Measurements from ENCODE around the gene SNAPC4. TPM values are rescaled to one million over a fixed set of nuclear protein-coding genes. Genes with fewer than 3 reads are reported as not detected.
A peak's percentile ranks its signal among the peaks of the same experiment; 100 is the strongest.

Gene SNAPC4
- total and polyA plus RNA-seq, 4 donors = 6.8 to 12.4 (median 9.8) TPM

DNA sequence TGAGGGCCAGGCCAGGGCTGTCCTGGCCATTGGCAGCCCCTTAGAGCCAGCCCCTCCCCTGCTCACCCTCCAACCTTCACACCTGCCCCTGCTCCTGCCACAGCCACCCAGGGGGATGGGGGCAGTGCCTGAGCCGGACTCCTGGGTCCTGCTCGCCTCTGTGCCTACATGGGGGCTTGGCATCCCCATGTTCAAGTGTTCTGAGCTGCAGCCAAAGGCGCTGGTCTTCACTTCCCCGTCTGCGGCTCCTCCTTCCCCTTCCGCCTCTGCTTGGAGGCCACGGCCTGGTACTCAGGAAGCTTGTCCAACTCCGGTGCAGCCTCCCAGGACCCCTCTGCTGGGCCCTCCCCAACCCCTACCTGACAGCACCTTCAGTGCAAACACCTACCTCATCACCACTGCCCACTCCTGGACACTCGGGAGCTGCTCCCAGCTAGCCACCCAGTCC lies 34.2 kb downstream of the SNAPC4 start:
- Histone ChIP-seq H3K27ac (ENCODE audit: low read depth in 1 of 2, low read length in 1 of 2) (no peak overlapping the region), H3K9me3 (ENCODE audit: control insufficient read depth in 4 of 4, insufficient read depth in 3 of 4, low read length in 3 of 4) (no peaks in the 10 kb centered on the region), H3K4me1 (ENCODE audit: control insufficient read depth in 5 of 5, insufficient read depth in 5 of 5, low read length in 5 of 5) (peaks cover 0 to 18% (median 5%) of the 10 kb centered on the region in 5 donors), H3K9ac (ENCODE audit: insufficient read depth in 1 of 2, low read length in 2 of 2) (no peak overlapping the region), H3K36me3 (ENCODE audit: control insufficient read depth in 4 of 4, insufficient read depth in 4 of 4, low read length in 4 of 4) (peaks cover 0 to 4% (median 0%) of the 10 kb centered on the region in 4 donors), H3K27me3 (ENCODE audit: control insufficient read depth in 3 of 3, insufficient read depth in 3 of 3, low read length in 2 of 3) (no peaks in the 10 kb centered on the region), H3K4me3 (no peak overlapping the region)
- ATAC-seq (ENCODE audit: insufficient read depth, low FRiP score) (no peak), DNase-seq (no peak)
- 36 to 55% methylated on average over 8 to 9 of the region's 9 CpGs for WGBS, 2 donors
- TF ChIP-seq, protein P1, sequence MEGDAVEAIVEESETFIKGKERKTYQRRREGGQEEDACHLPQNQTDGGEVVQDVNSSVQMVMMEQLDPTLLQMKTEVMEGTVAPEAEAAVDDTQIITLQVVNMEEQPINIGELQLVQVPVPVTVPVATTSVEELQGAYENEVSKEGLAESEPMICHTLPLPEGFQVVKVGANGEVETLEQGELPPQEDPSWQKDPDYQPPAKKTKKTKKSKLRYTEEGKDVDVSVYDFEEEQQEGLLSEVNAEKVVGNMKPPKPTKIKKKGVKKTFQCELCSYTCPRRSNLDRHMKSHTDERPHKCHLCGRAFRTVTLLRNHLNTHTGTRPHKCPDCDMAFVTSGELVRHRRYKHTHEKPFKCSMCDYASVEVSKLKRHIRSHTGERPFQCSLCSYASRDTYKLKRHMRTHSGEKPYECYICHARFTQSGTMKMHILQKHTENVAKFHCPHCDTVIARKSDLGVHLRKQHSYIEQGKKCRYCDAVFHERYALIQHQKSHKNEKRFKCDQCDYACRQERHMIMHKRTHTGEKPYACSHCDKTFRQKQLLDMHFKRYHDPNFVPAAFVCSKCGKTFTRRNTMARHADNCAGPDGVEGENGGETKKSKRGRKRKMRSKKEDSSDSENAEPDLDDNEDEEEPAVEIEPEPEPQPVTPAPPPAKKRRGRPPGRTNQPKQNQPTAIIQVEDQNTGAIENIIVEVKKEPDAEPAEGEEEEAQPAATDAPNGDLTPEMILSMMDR (IDR thresholded peaks at IDR 0.05; ENCODE audit: control extremely low read depth, extremely low read depth) = no peak

- H3K9me3 ChIP-seq (ENCODE audit: control insufficient read depth in 4 of 4, insufficient read depth in 3 of 4, low read length in 3 of 4) = no peaks in the 10 kb centered on the region
- H3K4me1 ChIP-seq (ENCODE audit: control insufficient read depth in 5 of 5, insufficient read depth in 5 of 5, low read length in 5 of 5) = peaks cover 0 to 22% (median 11%) of the 10 kb centered on the region in 5 donors
- TF ChIP-seq, protein P1 (IDR thresholded peaks at IDR 0.05; ENCODE audit: control extremely low read depth, extremely low read depth) = no peak
- peaks cover 0 to 4% (median 0%) of the 10 kb centered on the region in 4 donors for H3K36me3 ChIP-seq (ENCODE audit: control insufficient read depth in 4 of 4, insufficient read depth in 4 of 4, low read length in 4 of 4)
- peak in 1 of 3 donors; percentile 32 for DNase-seq
- 76 to 79% methylated on average over 31 of the region's 31 CpGs for WGBS, 2 donors
- no peak overlapping the region for H3K9ac ChIP-seq (ENCODE audit: insufficient read depth in 1 of 2, low read length in 2 of 2)
- no peak for ATAC-seq (ENCODE audit: insufficient read depth, low FRiP score)
- H3K27ac ChIP-seq (ENCODE audit: low read depth in 1 of 2, low read length in 1 of 2) = no peak overlapping the region
- no peaks in the 10 kb centered on the region for H3K27me3 ChIP-seq (ENCODE audit: control insufficient read depth in 3 of 3, insufficient read depth in 3 of 3, low read length in 2 of 3)
- no peak overlapping the region for H3K4me3 ChIP-seq
These were observed 34.8 kb downstream of the SNAPC4 start for GRCh38 chr9:136364942-136365774.

- ATAC-seq (ENCODE audit: insufficient read depth, low FRiP score) (no peak), DNase-seq (no peak)
- Histone ChIP-seq H3K4me1 (ENCODE audit: control insufficient read depth in 5 of 5, insufficient read depth in 5 of 5, low read length in 5 of 5) (peaks cover 0 to 22% (median 11%) of the 10 kb centered on the region in 5 donors), H3K4me3 (no peak overlapping the region), H3K36me3 (ENCODE audit: control insufficient read depth in 4 of 4, insufficient read depth in 4 of 4, low read length in 4 of 4) (peaks cover 0 to 4% (median under 1%) of the 10 kb centered on the region in 4 donors), H3K9me3 (ENCODE audit: control insufficient read depth in 4 of 4, insufficient read depth in 3 of 4, low read length in 3 of 4) (no peaks in the 10 kb centered on the region), H3K27me3 (ENCODE audit: control insufficient read depth in 3 of 3, insufficient read depth in 3 of 3, low read length in 2 of 3) (no peaks in the 10 kb centered on the region), H3K9ac (ENCODE audit: insufficient read depth in 1 of 2, low read length in 2 of 2) (no peak overlapping the region), H3K27ac (ENCODE audit: low read depth in 1 of 2, low read length in 1 of 2) (no peak overlapping the region)
- 40 to 44% methylated on average over 51 to 54 of the region's 54 CpGs for WGBS, 2 donors
- TF ChIP-seq, protein P1 (IDR thresholded peaks at IDR 0.05; ENCODE audit: control extremely low read depth, extremely low read depth) = no peak
These were observed 35.8 kb downstream of the SNAPC4 start for GRCh38 chr9:136363949-136364748.

Measured in lung (tissue), 12 donors.